Calu3 (cell line): ENCODE results near the gene NEB. TPM values are rescaled to one million over a fixed set of nuclear protein-coding genes. Genes with fewer than 3 reads are reported as not detected.

Experiments
- BruUV-seq: library from RNA; stranded (reverse); fragments of 400-500 nt; replicated peaks from 2 replicates; lab custom pipeline; 2021; lab: Mats Ljungman, UMichigan
- CTCF ChIA-PET: fragments of 300-600 bp; sonication (Branson Sonifier 250); formaldehyde crosslinking; loops from one replicate; lab custom pipeline; 2022; ENCODE audit warnings: antibody characterized with exemption; lab: Charles Lee
- DNase-seq: peaks from one replicate; pipeline ENCODE4 v3.0.0; 2022
- H3K27ac Mint-ChIP-seq: one replicate; pipeline ENCODE4 v1.8.0; 2022; ENCODE audit warnings: mixed read lengths; ENCODE audit not compliant: unreplicated experiment
- H3K27me3 Mint-ChIP-seq: one replicate; pipeline ENCODE4 v1.8.0; 2022; ENCODE audit warnings: mixed read lengths; ENCODE audit not compliant: unreplicated experiment
- H3K36me3 Mint-ChIP-seq: one replicate; pipeline ENCODE4 v1.8.0; 2022; ENCODE audit warnings: mild to moderate bottlenecking, moderate library complexity, mixed read lengths; ENCODE audit not compliant: insufficient read depth, unreplicated experiment
- H3K4me1 Mint-ChIP-seq: one replicate; pipeline ENCODE4 v1.8.0; 2022; ENCODE audit warnings: mild to moderate bottlenecking, low read depth, mixed read lengths; ENCODE audit not compliant: unreplicated experiment
- H3K4me3 Mint-ChIP-seq: one replicate; pipeline ENCODE4 v1.8.0; 2022; ENCODE audit warnings: mild to moderate bottlenecking, low read depth, moderate library complexity, mixed read lengths; ENCODE audit not compliant: unreplicated experiment
- H3K9me3 Mint-ChIP-seq: one replicate; pipeline ENCODE4 v1.8.0; 2022; ENCODE audit warnings: low read depth, mixed read lengths; ENCODE audit not compliant: unreplicated experiment
- CTCF ChIP-seq: fragments of 200-600 bp; IDR thresholded peaks from one replicate; pipeline ENCODE4 v1.8.0; 2022; ENCODE audit warnings: antibody characterized with exemption; ENCODE audit not compliant: unreplicated experiment
- intact Hi-C: fragments of 100-400 bp; cut with micrococcal nuclease; formaldehyde crosslinking; loops from one replicate; pipeline ENCODE4 v1.10.0; 2022; ENCODE audit not compliant: unreplicated experiment
- total RNA-seq: library from RNA; stranded (reverse); gene quantifications from 2 replicates; pipeline ENCODE4 v1.2.3, GENCODE V29; 2022

The NEB gene
- total RNA-seq, 1 experiment from 2014 or later = 27.5 TPM

- no TSS peak for BruUV-seq
- Mint-ChIP-seq H3K27me3 (no peaks in the 10 kb centered on the region), H3K9me3 (no peaks in the 10 kb centered on the region), H3K36me3 (no peaks in the 10 kb centered on the region), H3K27ac (no peak overlapping the region), H3K4me3 (no peak overlapping the region), H3K4me1 (peaks cover 11% of the 10 kb centered on the region)
- intact Hi-C loops = no loop called here
- DNase-seq = no peak
- CTCF ChIA-PET = no interaction called here
- no peak for TF ChIP-seq CTCF
These were observed 65.5 kb downstream of the NEB start for GRCh38 chr2:151668737-151669136.

DNA sequence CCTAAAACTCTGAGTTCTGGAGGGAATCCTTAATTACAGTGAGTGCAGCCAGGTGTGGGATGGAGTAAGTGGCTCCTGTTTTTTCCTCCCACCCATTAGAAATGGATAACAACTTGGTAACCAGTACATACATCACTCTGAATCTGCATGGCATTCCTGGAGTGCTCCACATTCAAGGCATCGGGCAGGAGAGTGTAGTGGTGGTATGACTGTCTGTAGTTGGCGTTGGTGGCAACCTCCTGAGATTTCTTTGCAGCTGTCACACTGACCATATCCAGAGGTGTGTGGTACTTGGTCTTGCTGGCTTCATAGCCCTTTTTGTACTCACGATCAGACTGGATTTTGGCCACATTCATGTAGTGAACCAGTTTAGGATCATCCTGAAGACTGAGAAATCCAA lies 68.3 kb downstream of the NEB start:
- Mint-ChIP-seq H3K27me3 (no peaks in the 10 kb centered on the region), H3K36me3 (no peaks in the 10 kb centered on the region), H3K9me3 (no peaks in the 10 kb centered on the region), H3K27ac (no peak overlapping the region), H3K4me3 (no peak overlapping the region), H3K4me1 (peaks cover 11% of the 10 kb centered on the region)
- intact Hi-C loops = no loop called here
- TF ChIP-seq CTCF = no peak
- CTCF ChIA-PET = no interaction called here
- no peak for DNase-seq
- no TSS peak for BruUV-seq

DNA sequence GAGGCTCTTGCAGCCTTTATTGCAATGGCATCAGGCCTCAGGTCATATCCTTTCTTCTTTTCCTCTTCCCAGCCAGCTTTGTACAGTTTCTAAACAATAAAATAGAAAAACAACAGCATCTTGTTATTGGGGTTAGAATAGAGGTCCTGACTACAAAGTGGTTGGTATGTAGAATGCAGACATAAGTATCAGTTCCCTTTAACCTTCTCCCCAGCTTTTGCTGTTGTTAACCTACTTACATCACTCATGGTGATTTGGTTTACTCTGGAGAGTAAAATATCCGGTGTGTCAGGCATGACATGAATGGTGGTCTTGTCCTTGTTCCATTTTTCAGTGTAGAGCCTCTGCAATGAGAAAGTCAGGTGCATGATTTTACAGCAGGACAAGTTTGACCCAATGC lies 69.8 kb downstream of the NEB start:
- no peak for DNase-seq
- no peak for TF ChIP-seq CTCF
- intact Hi-C loops = no loop called here
- Mint-ChIP-seq H3K4me1 (peaks cover 6% of the 10 kb centered on the region), H3K9me3 (no peaks in the 10 kb centered on the region), H3K4me3 (no peak overlapping the region), H3K27me3 (no peaks in the 10 kb centered on the region), H3K36me3 (no peaks in the 10 kb centered on the region), H3K27ac (no peak overlapping the region)
- no TSS peak for BruUV-seq
- CTCF ChIA-PET = no interaction called here

DNA sequence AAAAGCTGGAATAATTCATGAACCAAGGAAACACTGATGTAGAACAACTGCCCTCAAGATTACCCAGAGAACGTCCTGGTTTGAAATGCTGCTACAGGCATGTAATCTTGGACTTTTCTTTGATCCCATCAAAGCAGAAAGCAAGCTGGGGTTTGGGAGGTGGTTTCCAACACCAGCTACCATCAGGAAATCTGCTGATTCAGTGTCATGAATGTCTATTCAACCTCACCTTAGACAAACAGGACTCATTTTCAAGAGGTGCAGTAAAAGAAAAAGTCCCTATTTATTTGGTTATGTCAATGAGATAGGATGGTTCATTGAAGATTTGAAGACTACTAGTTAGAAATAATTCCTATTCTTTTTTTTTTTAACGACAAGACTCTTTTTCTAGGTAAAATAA lies 72.7 kb downstream of the NEB start:
- TF ChIP-seq CTCF = no peak
- Mint-ChIP-seq H3K27me3 (no peaks in the 10 kb centered on the region), H3K27ac (no peak overlapping the region), H3K4me1 (no peaks in the 10 kb centered on the region), H3K4me3 (no peak overlapping the region), H3K36me3 (no peaks in the 10 kb centered on the region), H3K9me3 (peaks cover 3% of the 10 kb centered on the region)
- DNase-seq = no peak
- intact Hi-C loops = no loop called here
- BruUV-seq = no TSS peak
- CTCF ChIA-PET = no interaction called here
